Activated T-cell treated with anti-CD3 and anti-CD28 coated beads, Interleukin-2, amount 50 U/mL, for 72 hours (primary cell): Measurements from ENCODE around the gene SFI1. TPM values are rescaled to one million over a fixed set of nuclear protein-coding genes. Genes with fewer than 3 reads are reported as not detected.
A peak's percentile ranks its signal among the peaks of the same experiment; 100 is the strongest.
"Not testable (repeated sequence)": the region's sequence is repeated elsewhere in the genome, so short reads cannot be mapped to it uniquely, and the experiment has no call there.

Source experiments
- ATAC-seq, 2 donors: fragments of 150-1000 bp; cut with Tn5 transposase; replicated peaks in 1 of 2; 2 replicates each; pipeline ENCODE4 v1.10.0; 2021; ENCODE audit warnings: moderate library complexity in 2 of 2, mild to moderate bottlenecking in 1 of 2
- DNase-seq, 2 donors: peaks; one replicate each; pipeline ENCODE4 v3.0.0; 2021 to 2022; ENCODE audit warnings: mixed read lengths in 1 of 2
- H3K27ac Mint-ChIP-seq: one replicate; pipeline ENCODE4 v1.8.0; 2022; ENCODE audit warnings: mild to moderate bottlenecking, moderate library complexity, mixed read lengths
- H3K27me3 Mint-ChIP-seq: one replicate; pipeline ENCODE4 v1.8.0; 2022; ENCODE audit warnings: low read depth, mixed read lengths
- H3K36me3 Mint-ChIP-seq, 2 donors: one replicate each; pipeline ENCODE4 v1.8.0; 2022; ENCODE audit warnings: mixed read lengths in 2 of 2, mild to moderate bottlenecking in 1 of 2; ENCODE audit not compliant: insufficient read depth in 2 of 2
- H3K4me1 Mint-ChIP-seq: one replicate; pipeline ENCODE4 v1.8.0; 2022; ENCODE audit warnings: low read depth, mixed read lengths
- H3K4me3 Mint-ChIP-seq, 2 donors: one replicate each; pipeline ENCODE4 v1.8.0; 2022; ENCODE audit warnings: mild to moderate bottlenecking in 2 of 2, mixed read lengths in 2 of 2, moderate library complexity in 2 of 2
- H3K9me3 Mint-ChIP-seq, 2 donors: one replicate each; pipeline ENCODE4 v1.8.0; 2022; ENCODE audit warnings: mixed read lengths in 2 of 2
- total RNA-seq, 2 donors: library from RNA; stranded (reverse); gene quantifications; one replicate each; pipeline ENCODE4 v1.2.3, GENCODE V29; 2022

The SFI1 gene
- total RNA-seq, 2 donors from 2014 or later, result 285 to 342 TPM

DNA sequence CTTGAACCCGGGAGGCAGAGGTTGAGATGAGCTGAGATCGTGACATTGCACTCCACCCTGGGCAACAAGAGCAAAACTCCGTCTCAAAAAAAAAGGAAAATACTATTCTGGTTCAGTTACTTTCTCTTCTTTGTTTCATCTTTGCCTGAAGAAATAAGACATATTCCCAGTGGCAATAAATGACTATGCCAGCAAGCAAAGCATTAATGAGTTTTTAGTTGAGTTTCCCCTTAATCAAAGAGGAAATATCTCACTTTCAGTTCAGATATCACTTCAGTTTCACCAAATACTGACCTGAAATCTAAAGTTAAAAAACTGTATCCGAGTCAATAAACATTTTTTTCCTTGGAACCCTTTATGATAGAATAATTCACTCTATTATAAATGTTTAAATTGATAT lies 155.3 kb downstream of the SFI1 start:
- Mint-ChIP-seq H3K4me1 (peaks cover 51% of the 10 kb centered on the region), H3K4me3 (peak overlapping the region in 1 of 2 donors; percentile 31), H3K9me3 (no peaks in the 10 kb centered on the region), H3K27ac (peak overlapping the region; percentile 55), H3K36me3 (peaks cover 0 to 8% of the 10 kb centered on the region in 2 donors), H3K27me3 (no peaks in the 10 kb centered on the region)
- DNase-seq (no peak), ATAC-seq (peak in 1 of 2 donors; percentile 22)

DNA sequence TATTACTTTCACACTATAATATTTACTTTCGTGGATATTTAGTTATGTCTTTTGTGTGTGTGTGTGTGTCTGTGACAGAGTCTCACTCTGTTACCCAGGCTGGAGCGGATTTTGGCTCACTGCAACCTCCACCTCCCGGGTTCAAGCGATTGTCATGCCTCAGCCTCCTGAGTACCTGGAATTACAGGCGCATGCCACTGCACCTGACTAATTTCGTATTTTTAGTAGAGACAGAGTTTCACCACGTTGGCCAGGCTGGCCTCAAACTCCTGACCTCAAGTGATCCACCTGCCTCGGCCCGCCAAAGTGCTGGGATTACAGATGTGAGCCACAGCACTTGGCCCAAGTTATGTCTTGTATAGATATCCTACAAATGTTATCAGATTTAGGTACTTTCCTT lies 155.8 kb downstream of the SFI1 start:
- Mint-ChIP-seq H3K4me1 (peaks cover 47% of the 10 kb centered on the region), H3K27ac (peak overlapping the region; percentile 26), H3K9me3 (no peaks in the 10 kb centered on the region), H3K36me3 (peaks cover 0 to 5% of the 10 kb centered on the region in 2 donors), H3K27me3 (no peaks in the 10 kb centered on the region), H3K4me3 (no peak overlapping the region)
- ATAC-seq (no peak), DNase-seq (no peak)

DNA sequence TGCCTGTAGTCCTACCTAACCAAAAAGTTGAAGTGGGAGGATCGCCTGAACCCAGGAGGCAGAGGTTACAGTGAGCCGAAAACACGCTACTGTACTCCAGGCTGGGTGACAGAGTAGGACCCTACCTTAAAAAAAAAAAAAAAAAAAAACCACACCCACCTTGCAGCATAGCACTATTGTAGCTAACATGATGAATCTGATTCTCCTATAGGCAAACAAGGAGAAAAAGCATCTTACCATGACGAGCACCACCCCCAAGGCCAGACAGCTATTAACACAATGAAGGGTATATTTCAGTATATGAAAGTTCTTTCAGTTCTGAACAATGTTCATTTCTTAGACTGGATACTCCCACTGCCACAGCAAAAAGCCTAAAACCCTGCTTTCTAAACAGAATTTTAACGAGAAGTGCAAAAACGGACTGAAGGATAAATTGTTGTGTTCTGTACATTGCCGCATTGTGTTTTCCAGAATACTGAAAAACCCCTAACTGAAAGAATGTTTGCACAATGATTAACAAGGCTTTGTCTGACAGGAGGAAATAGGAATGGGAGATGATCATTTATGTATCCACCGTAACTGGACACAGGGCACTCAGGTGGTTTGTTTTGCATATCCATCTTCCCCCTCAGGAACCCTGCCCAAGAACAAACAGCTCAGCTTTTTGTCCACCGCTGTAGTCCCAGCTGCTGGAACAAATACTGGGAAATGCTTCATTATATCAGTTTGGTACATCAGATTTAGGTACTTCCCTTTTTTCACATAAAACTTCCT lies 156.8 kb downstream of the SFI1 start:
- DNase-seq (no peak), ATAC-seq (no peak)
- Mint-ChIP-seq H3K4me3 (no peak overlapping the region), H3K36me3 (peaks cover 0 to 5% of the 10 kb centered on the region in 2 donors), H3K4me1 (peaks cover 44% of the 10 kb centered on the region), H3K27ac (no peak overlapping the region), H3K27me3 (no peaks in the 10 kb centered on the region), H3K9me3 (no peaks in the 10 kb centered on the region)

DNA sequence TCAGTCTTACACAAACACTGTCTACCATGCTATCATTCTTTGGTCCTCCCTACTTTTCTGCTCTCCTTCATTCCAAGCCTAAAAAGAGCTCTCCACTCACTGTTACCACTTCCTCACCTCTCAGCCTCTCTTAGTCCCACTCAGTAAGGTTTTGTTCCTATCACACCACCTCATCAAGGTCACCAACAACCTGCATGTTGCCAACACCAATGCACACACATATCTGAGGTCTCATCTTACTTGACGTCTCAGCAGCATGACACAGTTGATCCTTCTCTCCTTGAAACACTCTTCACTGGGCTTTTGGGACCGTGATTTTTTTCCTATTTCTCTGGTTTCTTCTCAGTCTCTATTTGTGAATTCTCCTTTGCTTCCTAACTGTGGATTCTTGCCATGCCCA lies 157.6 kb downstream of the SFI1 start:
- Mint-ChIP-seq H3K27me3 (no peaks in the 10 kb centered on the region), H3K27ac (no peak overlapping the region), H3K4me3 (no peak overlapping the region), H3K9me3 (no peaks in the 10 kb centered on the region), H3K4me1 (peaks cover 50% of the 10 kb centered on the region), H3K36me3 (peaks cover 0 to 1% of the 10 kb centered on the region in 2 donors)
- no peak for DNase-seq
- ATAC-seq, result no peak

DNA sequence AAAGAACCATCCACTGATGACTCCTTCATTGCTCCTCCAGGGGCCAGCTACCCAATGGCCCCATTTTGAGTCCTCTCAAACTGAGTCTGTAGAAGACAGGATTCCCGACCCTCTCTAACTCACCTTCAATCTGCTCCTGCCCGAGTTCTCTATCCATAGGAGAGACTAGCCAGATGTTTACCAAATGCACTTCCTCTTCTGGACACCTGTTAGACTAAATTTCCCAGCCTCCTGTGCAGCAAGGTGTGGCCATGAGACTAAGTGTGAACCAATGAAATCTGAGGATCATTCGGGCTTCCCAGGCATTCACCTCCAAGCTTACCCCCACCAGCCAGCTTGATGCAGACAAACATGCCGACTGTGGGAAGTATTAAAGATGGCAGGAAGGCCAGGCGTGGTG lies 158.1 kb downstream of the SFI1 start:
- Mint-ChIP-seq H3K36me3 (no peaks in the 10 kb centered on the region), H3K4me3 (no peak overlapping the region), H3K4me1 (peaks cover 55% of the 10 kb centered on the region), H3K27me3 (no peaks in the 10 kb centered on the region), H3K27ac (no peak overlapping the region), H3K9me3 (no peaks in the 10 kb centered on the region)
- no peak for ATAC-seq
- no peak for DNase-seq

DNA sequence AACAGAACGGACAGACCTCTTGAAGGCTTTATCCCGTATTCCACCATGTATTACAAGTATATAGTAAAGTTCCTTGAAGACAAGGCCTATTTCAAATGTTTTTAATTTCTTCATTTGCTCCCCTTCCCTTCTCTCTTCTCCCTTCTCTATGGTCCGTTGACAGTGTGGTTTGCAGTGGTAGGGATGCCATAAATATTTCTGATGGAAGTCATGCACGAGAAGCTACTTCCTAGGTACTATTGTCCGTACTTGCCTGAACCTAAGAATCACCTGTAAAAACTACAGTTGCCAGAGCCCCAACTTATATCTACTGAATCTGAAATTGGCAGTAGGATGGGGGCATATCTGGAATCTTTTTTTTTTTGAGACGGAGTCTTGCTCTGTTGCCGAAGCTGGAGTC lies 162.9 kb downstream of the SFI1 start:
- peaks cover 45% of the 10 kb centered on the region for H3K4me1 Mint-ChIP-seq
- ATAC-seq, result no peak
- H3K27me3 Mint-ChIP-seq, result no peaks in the 10 kb centered on the region
- H3K36me3 Mint-ChIP-seq, result peaks cover 1 to 5% of the 10 kb centered on the region in 2 donors
- DNase-seq, result no peak
- no peaks in the 10 kb centered on the region for H3K9me3 Mint-ChIP-seq
- no peak overlapping the region for H3K27ac Mint-ChIP-seq
- no peak overlapping the region for H3K4me3 Mint-ChIP-seq

DNA sequence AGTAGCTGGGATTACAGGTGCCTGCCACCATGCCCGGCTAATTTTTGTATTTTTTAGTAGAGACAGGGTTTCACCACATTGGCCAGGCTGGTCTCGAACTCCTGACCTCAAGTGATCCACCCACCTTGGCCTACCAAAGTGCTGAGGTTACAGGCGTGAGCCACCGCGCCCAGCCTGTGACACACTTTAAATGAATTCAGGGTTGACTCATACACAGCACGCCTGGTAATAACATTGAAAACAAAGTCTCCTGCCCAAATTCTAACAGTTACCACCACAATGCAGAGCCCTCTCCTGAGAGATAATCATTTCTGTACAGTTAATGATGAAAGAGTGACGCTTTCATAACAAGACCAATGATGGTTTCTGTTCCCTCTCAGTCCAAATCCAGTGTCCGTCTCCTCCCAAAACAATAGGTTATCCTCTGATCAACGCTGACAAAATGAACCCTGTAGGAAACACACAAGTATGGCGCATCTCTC lies 164.6 kb downstream of the SFI1 start:
- H3K9me3 Mint-ChIP-seq, H3K27me3 Mint-ChIP-seq, H3K36me3 Mint-ChIP-seq: not testable (repeated sequence)
- ATAC-seq, result peak; percentile 73
- peak; percentile 70 to 74 for DNase-seq
- Mint-ChIP-seq H3K4me1 (peaks cover 48% of the 10 kb centered on the region), H3K27ac (peak overlapping the region; percentile 95), H3K4me3 (peak overlapping the region; percentile 94 to 95)

DNA sequence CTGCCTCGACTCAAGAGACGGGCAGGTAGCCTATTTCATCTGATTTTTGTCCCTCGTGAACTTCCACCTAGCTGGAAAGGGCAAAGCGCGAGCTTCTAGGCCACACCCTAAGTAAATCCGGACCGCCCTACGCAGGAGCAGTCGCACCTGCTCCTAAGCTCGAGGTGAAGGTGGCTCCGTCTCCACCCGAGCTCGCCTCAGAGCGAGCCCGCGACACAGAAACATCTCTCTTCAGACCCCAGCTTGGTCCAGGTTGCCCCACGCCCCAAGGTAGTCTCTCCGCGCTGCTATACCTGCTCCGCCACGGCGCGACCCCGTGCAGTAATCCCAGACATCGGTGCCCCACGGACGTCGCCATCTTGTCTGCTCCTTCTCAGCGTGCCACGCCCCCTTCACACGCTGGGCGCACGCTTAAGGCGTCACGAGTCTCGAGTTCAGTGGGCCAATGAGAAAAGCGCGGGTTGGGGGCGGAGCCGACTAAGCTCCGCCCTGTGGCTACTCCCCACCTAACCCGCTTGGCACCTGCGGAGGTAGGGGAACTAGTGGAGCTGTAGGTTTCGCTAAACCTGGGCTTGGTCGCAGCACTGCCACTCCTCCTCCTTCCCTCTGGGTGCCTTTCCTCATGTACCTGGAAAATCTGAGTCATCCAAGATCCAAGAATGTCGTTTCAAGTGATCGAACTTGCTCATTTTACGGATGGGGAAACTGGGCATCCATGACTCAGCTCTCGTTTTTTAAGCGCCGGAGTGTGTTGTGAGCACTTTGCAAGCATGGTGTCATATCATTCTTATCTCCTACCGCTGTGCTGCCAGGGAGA lies 165.7 kb downstream of the SFI1 start, which contains the start of gene PISD:
TSS of gene PISD (minus strand) at position 365 of the 817 bp plus-strand sequence. CDS start at position 358, 7 bp downstream.
- DNase-seq, result peak; percentile 97
- Mint-ChIP-seq H3K9me3 (no peaks in the 10 kb centered on the region), H3K36me3 (peaks cover 1 to 5% of the 10 kb centered on the region in 2 donors), H3K4me1 (peaks cover 48% of the 10 kb centered on the region), H3K4me3 (peak within 1 kb of the TSS; percentile 94 to 95), H3K27me3 (no peaks in the 10 kb centered on the region), H3K27ac (peak within 1 kb of the TSS; percentile 95)
- peak; percentile 85 to 86 for ATAC-seq

DNA sequence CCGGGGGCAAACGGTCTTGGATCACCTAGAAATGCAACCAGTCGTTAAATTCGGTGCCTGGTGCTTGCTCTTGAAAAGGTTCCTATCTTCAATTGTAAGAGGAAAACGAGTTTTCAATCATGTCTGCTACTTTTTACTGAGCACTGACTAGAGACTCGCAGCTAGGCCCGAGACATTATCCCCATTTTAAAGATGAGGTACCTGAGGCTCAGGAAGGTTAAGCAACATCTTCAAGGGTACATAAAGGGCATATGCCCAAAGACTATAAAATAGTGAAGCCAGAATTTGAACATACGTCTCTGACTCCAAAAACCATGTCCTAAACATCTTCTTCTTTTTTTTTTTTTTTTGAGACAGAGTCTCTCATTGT lies 166.3 kb downstream of the SFI1 start:
- peaks cover 1 to 5% of the 10 kb centered on the region in 2 donors for H3K36me3 Mint-ChIP-seq
- H3K4me1 Mint-ChIP-seq, result peaks cover 46% of the 10 kb centered on the region
- peak overlapping the region; percentile 94 to 95 for H3K4me3 Mint-ChIP-seq

More for the DNA sequence above, 166.3 kb downstream of the SFI1 start:
- ATAC-seq, result no peak
- Mint-ChIP-seq H3K9me3 (no peaks in the 10 kb centered on the region), H3K27me3 (no peaks in the 10 kb centered on the region), H3K27ac (peak overlapping the region; percentile 95)
- DNase-seq, result no peak

Other genes starting within 250 kb of the SFI1 start
- 10 to 100 TPM; 34.1 to 39.5 TPM for gene PIK3IP1, start 204.0 kb upstream of the SFI1 start, total RNA-seq
- 10 to 100 TPM; 22.9 to 26.4 TPM for gene PATZ1, start 150.2 kb upstream of the SFI1 start, total RNA-seq
- gene DRG1, start 96.9 kb upstream of the SFI1 start, total RNA-seq, result 100 to 1,000 TPM; 126 to 137 TPM
- gene EIF4ENIF1, start 6.7 kb upstream of the SFI1 start, total RNA-seq, result 10 to 100 TPM; 46.9 to 48.6 TPM
- 10 to 100 TPM; 38.0 to 38.5 TPM for gene PISD, start 165.7 kb downstream of the SFI1 start, total RNA-seq